A549 (cell line): ENCODE data around the gene EXOSC7. TPM values are rescaled to one million over a fixed set of nuclear protein-coding genes. Genes with fewer than 3 reads are reported as not detected.

ENCODE experiments used
- ATAC-seq, 2 experiments: fragments of 200-7000 bp in 1 of 2; fragments of >200 bp in 1 of 2; cut with Nextera tagmentation in 1 of 2; cut with Tn5 transposase in 1 of 2; 3 replicates each; pipeline versions ENCODE4 v1.8.0 to v1.9.1; 2018 to 2020; ENCODE audit warnings: mild to moderate bottlenecking in 1 of 2, moderate library complexity in 1 of 2
- CTCF ChIA-PET: fragments of 300-600 bp; sonication (Branson Sonifier 250); formaldehyde crosslinking; extraction: SDS; loops from one replicate; lab custom pipeline; 2021; ENCODE audit warnings: antibody characterized with exemption, inconsistent platforms; lab: Yijun Ruan, JAX
- POLR2A ChIA-PET: fragments of 350-600 bp; formaldehyde crosslinking; extraction: SDS; loops from one replicate; lab custom pipeline; 2021; ENCODE audit warnings: antibody characterized with exemption, inconsistent platforms; lab: Yijun Ruan, JAX
- DNase-seq, 2 experiments: peaks; one replicate each; pipeline versions ENCODE4 v3.0.0 to v3.0.0-alpha.2; 2011 to 2016; ENCODE audit warnings: low read depth in 1 of 2, low spot score in 1 of 2
- FAIRE-seq: peaks from 2 replicates; lab custom pipeline; 2011; peaks lifted over from hg19 to GRCh38; lab: Jason Lieb, UNC
- H3K27ac ChIP-seq, 2 experiments: fragments of >200 bp; sonication (Bioruptor Twin); formaldehyde crosslinking; 3 replicates each; pipeline ENCODE4 v1.5.1; 2016 to 2017
- H3K4me1 ChIP-seq: fragments of >200 bp; sonication (Bioruptor Twin); formaldehyde crosslinking; 3 replicates; pipeline ENCODE4 v1.6.1; 2016
- H3K4me2 ChIP-seq: fragments of >200 bp; sonication (Bioruptor Twin); formaldehyde crosslinking; 3 replicates; pipeline ENCODE4 v1.6.1; 2016
- H3K4me3 ChIP-seq: fragments of >200 bp; sonication (Bioruptor Twin); formaldehyde crosslinking; 3 replicates; pipeline ENCODE4 v1.5.1; 2016
- H3K9me3 ChIP-seq: fragments of >200 bp; sonication (Bioruptor Twin); formaldehyde crosslinking; 3 replicates; pipeline ENCODE4 v1.6.1; 2016
- ATOH8 ChIP-seq: fragments of 250-450 bp; sonication (Bioruptor Pico); IDR thresholded peaks from 2 replicates; pipeline ENCODE4 v1.5.0; 2020; ENCODE audit warnings: low read depth, mild to moderate bottlenecking, moderate library complexity
- BCL3 ChIP-seq: fragments of >200 bp; sonication (Bioruptor Twin); formaldehyde crosslinking; IDR thresholded peaks from 3 replicates; pipeline ENCODE4 v1.6.1; 2016
- CHD2 ChIP-seq: fragments of 150-350 bp; IDR thresholded peaks from 2 replicates; pipeline ENCODE4 v1.6.1; 2014; ENCODE audit warnings: low read length; ENCODE audit not compliant: partially characterized antibody
- CHD4 ChIP-seq: fragments of 200-600 bp; sonication (generic); IDR thresholded peaks from 2 replicates; pipeline ENCODE4 v1.6.1; 2016; ENCODE audit warnings: antibody characterized with exemption, mild to moderate bottlenecking, borderline replicate concordance
- CTCF ChIP-seq: fragments of >200 bp; sonication (Bioruptor Twin); formaldehyde crosslinking; IDR thresholded peaks from 3 replicates; pipeline ENCODE4 v1.5.1; 2016
- EHMT2 ChIP-seq: fragments of 200-600 bp; sonication (generic); IDR thresholded peaks from 2 replicates; pipeline ENCODE4 v1.6.1; 2016; ENCODE audit warnings: antibody characterized with exemption, low read depth, mild to moderate bottlenecking, moderate library complexity
- ELK1 ChIP-seq: fragments of 150-350 bp; IDR thresholded peaks from 2 replicates; pipeline ENCODE4 v1.6.1; 2014; ENCODE audit warnings: low read depth, mild to moderate bottlenecking, low read length
- EP300 ChIP-seq, 2 experiments: fragments of >200 bp; sonication (Bioruptor Twin); formaldehyde crosslinking; IDR thresholded peaks; 2 replicates in 1 of 2; 3 replicates in 1 of 2; pipeline ENCODE4 v1.6.1; 2016 to 2017
- FOXS1 ChIP-seq: fragments of 250-450 bp; sonication (Bioruptor Pico); IDR thresholded peaks from 2 replicates; pipeline ENCODE4 v1.5.0; 2020; ENCODE audit warnings: mild to moderate bottlenecking, moderate library complexity
- HDAC2 ChIP-seq: fragments of 200-600 bp; sonication (generic); IDR thresholded peaks from 2 replicates; pipeline ENCODE4 v1.6.1; 2016
- HES2 ChIP-seq: fragments of >200 bp; sonication (Bioruptor Twin); formaldehyde crosslinking; IDR thresholded peaks from 2 replicates; pipeline ENCODE4 v1.6.1; 2016
- MAX ChIP-seq: IDR thresholded peaks from 2 replicates; pipeline ENCODE4 v1.6.1; 2012
- MYC ChIP-seq: IDR thresholded peaks from 2 replicates; pipeline ENCODE4 v1.6.1; 2012; ENCODE audit warnings: mild to moderate bottlenecking, inconsistent platforms, low read length, improper control_type of control experiment, borderline replicate concordance
- NFE2L2 ChIP-seq: fragments of 150-350 bp; conservative IDR thresholded peaks from 2 replicates; pipeline ENCODE4 v1.6.1; 2014; ENCODE audit warnings: low read length
- RAD21 ChIP-seq, 2 experiments: fragments of >200 bp in 1 of 2; sonication (Bioruptor Twin) in 1 of 2; formaldehyde crosslinking in 1 of 2; IDR thresholded peaks in 1 of 2; conservative IDR thresholded peaks in 1 of 2; 2 replicates in 1 of 2; 3 replicates in 1 of 2; pipeline ENCODE4 v1.6.1; 2012 to 2018; ENCODE audit warnings: inconsistent platforms in 1 of 2
- RARB ChIP-seq: fragments of 250-450 bp; sonication (Bioruptor Pico); IDR thresholded peaks from 2 replicates; pipeline ENCODE4 v1.8.0; 2021; ENCODE audit warnings: mild to moderate bottlenecking, moderate library complexity
- RNF2 ChIP-seq: fragments of 200-600 bp; sonication (generic); IDR thresholded peaks from 2 replicates; pipeline ENCODE4 v1.6.1; 2016; ENCODE audit warnings: low read depth, mild to moderate bottlenecking, antibody characterized with exemption, moderate library complexity, borderline replicate concordance
- SREBF2 ChIP-seq: fragments of 450-650 bp; IDR thresholded peaks from 2 replicates; pipeline ENCODE4 v1.6.1; 2014; ENCODE audit warnings: mild to moderate bottlenecking, moderate library complexity
- USF2 ChIP-seq: fragments of 450-650 bp; IDR thresholded peaks from 2 replicates; pipeline ENCODE4 v1.6.1; 2014; ENCODE audit warnings: antibody characterized with exemption
- ZFP36 ChIP-seq: fragments of 450-650 bp; IDR thresholded peaks from 2 replicates; pipeline ENCODE4 v1.6.1; 2014; ENCODE audit warnings: borderline replicate concordance; ENCODE audit not compliant: partially characterized antibody
- ZNF302 ChIP-seq: fragments of 250-450 bp; sonication (Bioruptor Pico); IDR thresholded peaks from 2 replicates; pipeline ENCODE4 v1.9.0; 2021; ENCODE audit warnings: inconsistent platforms, mild to moderate bottlenecking, moderate library complexity
- WGBS: methylation state at CpG from one replicate; pipeline ENCODE4 v1.1.6; 2017; ENCODE audit errors: missing lambda C conversion rate; 5-methylcytosine and 5-hydroxymethylcytosine counted together
- polyA plus RNA-seq, 4 experiments: library from polyadenylated mRNA; depleted of rRNA in 3 of 4; stranded (reverse); fragments of >200 nt; fragmentation: RNase III in 1 of 4; extraction: RNeasy Plus Mini Kit Qiagen cat#74134 plus additional on column Dnase treatment in 1 of 4; gene quantifications; 2 replicates in 3 of 4; 3 replicates in 1 of 4; pipeline ENCODE4 v1.2.3, GENCODE V29; 2011 to 2017

EXOSC7 gene
- polyA plus RNA-seq, 2 of the 4 experiments (the other 2 are of a cell fraction): 59.1 to 68.4 TPM

GRCh38 chr3:44968447-44968858 is 7.6 kb upstream of the EXOSC7 start:
- Histone ChIP-seq H3K4me2 (no peak overlapping the region), H3K27ac (no peak overlapping the region), H3K9me3 (no peaks in the 10 kb centered on the region), H3K4me3 (no peak overlapping the region), H3K4me1 (peaks cover 6% of the 10 kb centered on the region; the same call in 1 of the 3 replicates)
- no peak for ATAC-seq
- ChIA-PET CTCF (interaction anchor here (0.6 kb wide), 1 partner anchor 800 kb away, joined by 3 read pairs; no protein-coding TSS in a partner anchor), POLR2A (no interaction called here)
- TF ChIP-seq BCL3: no peak
- TF ChIP-seq CHD2: no peak
- no peak for TF ChIP-seq ZFP36
- no peak for TF ChIP-seq EHMT2
- no peak for TF ChIP-seq FOXS1
- TF ChIP-seq MAX: no peak
- TF ChIP-seq HES2: no peak
- no peak for TF ChIP-seq MYC
- TF ChIP-seq SREBF2: no peak
- TF ChIP-seq CTCF: no peak
- WGBS: 96% methylated on average over 6 of the region's 6 CpGs
- no peak for DNase-seq
- no peak for FAIRE-seq

GRCh38 chr3:44969154-44969827 is 6.8 kb upstream of the EXOSC7 start:
- FAIRE-seq: no peak
- Histone ChIP-seq H3K4me3 (no peak overlapping the region), H3K4me2 (no peak overlapping the region), H3K4me1 (peaks cover 7% of the 10 kb centered on the region; the same call in 2 of the 3 replicates), H3K27ac (no peak overlapping the region), H3K9me3 (no peaks in the 10 kb centered on the region)
- DNase-seq: no peak
- ChIA-PET POLR2A (no interaction called here), CTCF (no interaction called here)
- TF ChIP-seq NFE2L2 (no peak), EHMT2 (no peak), RAD21 (conservative IDR thresholded peaks at IDR 0.05 in 1 of 2, IDR thresholded peaks at IDR 0.05 in 1 of 2) (no peak), USF2 (no peak), CHD4 (no peak)
- WGBS: 95% methylated on average over 5 of the region's 5 CpGs
- no peak for ATAC-seq

- Histone ChIP-seq H3K4me2 (no peak overlapping the region), H3K4me3 (no peak overlapping the region), H3K4me1 (peaks cover 12% of the 10 kb centered on the region; the same call in 2 of the 3 replicates), H3K9me3 (no peaks in the 10 kb centered on the region), H3K27ac (no peak overlapping the region)
- DNase-seq (no peak), ATAC-seq (no peak), FAIRE-seq (no peak)
- WGBS: 58% methylated on average over 2 of the region's 2 CpGs
- CTCF ChIA-PET: no interaction called here
- POLR2A ChIA-PET: no interaction called here
- no peak for TF ChIP-seq RNF2
- TF ChIP-seq CTCF: no peak
- TF ChIP-seq ELK1: no peak
- TF ChIP-seq ZNF302 (CRISPR knock-in tag): no peak
- TF ChIP-seq ATOH8 (CRISPR knock-in tag): no peak
- TF ChIP-seq EP300 (IDR thresholded peaks at IDR 0.05): no peak
- TF ChIP-seq RAD21 (conservative IDR thresholded peaks at IDR 0.05 in 1 of 2, IDR thresholded peaks at IDR 0.05 in 1 of 2): no peak
- no peak for TF ChIP-seq RARB (CRISPR knock-in tag)
- no peak for TF ChIP-seq HDAC2
- TF ChIP-seq USF2: no peak
- no peak for TF ChIP-seq MAX
Measured at GRCh38 chr3:44969828-44970179, 6.2 kb upstream of the EXOSC7 start.
